GM18858 (cell line): Measurements from ENCODE around the gene MLLT11.
"Not testable (repeated sequence)": the region's sequence is repeated elsewhere in the genome, so short reads cannot be mapped to it uniquely, and the experiment has no call there.

Source experiments
- ATAC-seq: cut with Tn5 transposase; IDR thresholded peaks from one replicate; pipeline ENCODE4 v1.9.1; 2021; ENCODE audit not compliant: unreplicated experiment

Gene MLLT11

DNA sequence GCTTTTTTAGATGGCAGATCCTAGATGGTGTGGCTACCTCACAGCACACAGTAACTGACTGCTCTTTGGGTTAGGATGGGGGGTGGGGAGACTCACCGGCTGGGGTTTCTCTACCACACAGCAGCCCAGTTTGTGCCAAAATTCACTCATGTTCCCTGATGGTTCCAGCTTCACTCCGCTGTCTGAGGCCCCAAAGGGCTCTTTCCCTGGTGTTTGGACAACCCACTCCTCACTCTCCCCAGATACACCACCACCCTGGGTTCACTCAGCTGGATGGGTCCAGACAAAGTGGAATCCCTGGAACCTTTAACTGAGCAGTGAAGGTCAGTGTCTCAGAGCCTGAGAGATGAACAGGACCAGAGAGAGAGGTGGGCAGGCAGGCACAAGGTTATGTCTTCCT, 4.6 kb upstream of the MLLT11 start:
- no peak for ATAC-seq

DNA sequence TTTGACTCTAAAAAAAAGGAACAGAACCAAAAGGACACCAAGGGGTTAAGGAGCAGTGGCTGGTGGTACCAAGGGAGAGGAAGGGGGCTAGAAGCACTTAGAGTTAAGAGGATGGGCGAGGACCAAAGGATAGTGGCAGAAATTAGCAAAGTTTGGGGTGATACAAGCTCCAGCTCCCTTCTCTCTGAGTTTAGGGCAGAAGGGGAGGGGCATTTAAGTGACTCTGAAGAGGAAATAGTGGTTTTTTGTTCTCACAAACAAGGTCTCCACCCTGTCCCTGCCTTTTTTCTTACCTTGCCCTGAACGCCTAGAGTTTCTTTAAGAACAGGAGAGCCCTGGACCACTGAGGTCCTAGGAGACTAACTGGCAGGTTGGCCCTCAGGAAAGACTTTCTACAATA, 4.0 kb upstream of the MLLT11 start:
- ATAC-seq = no peak

- no peak for ATAC-seq
Measured at GRCh38 chr1:151058692-151059091, 1.5 kb upstream of the MLLT11 start.

DNA sequence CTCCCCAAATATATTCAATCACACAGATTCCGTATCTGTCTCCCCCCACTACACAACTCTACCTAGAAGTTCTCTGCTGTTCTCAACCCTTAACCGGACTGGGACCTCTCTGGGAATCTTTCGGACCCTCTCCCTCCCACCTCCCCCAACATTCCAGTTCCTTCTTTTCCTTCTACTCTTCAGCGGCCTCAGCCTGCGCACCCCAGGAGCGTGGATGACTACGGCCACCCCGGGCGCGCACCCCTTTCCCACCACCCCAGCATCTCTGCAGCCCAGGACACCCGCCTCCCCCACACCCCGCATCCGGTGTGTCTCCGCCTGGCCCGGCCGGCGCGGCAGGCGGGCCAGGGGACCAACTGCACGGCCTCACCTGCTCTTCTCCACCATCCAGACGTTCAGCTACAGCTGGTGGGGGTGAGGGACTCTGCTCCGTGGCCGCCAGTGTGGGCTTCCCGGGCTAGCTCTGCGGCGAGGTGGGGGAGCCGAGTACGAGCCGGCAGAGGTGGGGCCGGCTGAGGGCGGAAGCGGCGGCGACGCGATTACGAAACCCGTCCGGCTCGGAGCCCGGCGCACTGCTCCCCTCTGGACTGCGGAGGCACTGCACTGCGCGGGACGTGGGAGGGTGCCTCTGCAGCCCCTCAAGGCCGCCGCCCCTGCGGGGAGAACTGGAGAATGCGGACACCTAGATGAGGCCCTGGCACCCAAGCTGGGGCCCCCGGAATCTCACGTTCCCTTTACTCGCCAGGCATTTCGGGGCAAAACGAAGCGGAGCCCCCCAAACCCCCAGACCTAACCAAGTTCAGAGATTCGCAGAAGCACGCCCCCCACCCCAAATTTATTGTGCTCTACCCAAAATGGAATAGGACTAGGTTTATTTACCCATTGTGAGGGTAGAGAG, 839 bp upstream of the MLLT11 start, which contains the start of gene CDC42SE1:
CDC42SE1 (minus strand) TSS at position 514 of the 898 bp plus-strand sequence. CDS start 3,892 bp downstream, outside the sequence.
- peak; percentile 68 for ATAC-seq

DNA sequence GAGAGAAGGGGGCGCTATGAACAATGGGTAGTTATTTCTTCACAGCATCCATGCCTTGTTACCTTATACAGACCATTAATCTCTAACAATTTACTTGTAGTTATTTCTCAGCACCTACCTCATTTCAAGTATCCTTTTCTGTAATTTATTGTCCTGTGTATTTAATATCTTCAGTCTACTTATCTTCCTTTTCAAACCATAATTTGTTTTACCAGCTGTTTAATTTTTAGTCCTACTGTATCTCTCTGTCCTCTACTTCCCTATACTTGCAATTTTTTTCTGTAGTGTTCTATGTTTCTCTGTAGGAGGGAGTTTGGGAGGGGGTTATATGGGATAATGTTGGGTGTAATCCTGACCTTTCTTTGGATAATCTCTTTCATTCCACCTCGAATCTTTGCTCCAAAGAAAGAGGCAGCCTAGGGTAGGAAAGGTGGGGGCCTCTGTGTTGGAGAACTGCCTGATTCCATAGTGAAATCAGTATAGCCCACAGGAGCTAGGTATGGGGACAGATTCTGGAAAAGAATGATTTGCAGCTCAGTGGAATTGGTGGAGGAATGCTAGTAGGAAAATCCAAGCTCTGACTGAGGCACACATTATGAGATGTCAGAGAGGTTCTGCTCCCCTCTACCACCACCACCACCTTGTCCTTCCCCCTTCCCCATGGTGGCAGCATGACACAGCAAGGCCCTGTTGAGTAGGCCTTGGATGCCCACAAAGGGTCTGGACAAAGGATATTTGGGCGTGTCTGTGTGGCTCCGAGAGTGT, 642 bp downstream of the MLLT11 start:
- ATAC-seq = no peak

DNA sequence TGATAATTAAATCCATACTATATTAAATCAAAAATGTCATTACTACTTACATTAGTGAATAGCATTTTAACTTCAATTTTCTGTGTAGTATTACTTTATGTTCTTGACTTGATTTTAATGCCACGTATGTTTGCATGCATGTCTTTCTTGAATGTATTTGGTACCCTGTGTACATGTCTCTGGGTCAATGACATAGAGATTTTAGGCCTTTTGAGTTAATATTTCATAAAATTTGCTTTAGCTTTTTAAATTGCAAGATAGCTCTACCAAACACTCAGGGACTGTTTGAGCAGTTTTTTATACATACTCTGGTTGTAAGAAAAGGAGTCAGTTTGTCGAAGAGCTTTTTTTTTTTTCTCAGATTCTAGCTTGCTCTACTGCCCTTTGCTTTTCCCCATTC, 1.5 kb downstream of the MLLT11 start:
- no peak for ATAC-seq

DNA sequence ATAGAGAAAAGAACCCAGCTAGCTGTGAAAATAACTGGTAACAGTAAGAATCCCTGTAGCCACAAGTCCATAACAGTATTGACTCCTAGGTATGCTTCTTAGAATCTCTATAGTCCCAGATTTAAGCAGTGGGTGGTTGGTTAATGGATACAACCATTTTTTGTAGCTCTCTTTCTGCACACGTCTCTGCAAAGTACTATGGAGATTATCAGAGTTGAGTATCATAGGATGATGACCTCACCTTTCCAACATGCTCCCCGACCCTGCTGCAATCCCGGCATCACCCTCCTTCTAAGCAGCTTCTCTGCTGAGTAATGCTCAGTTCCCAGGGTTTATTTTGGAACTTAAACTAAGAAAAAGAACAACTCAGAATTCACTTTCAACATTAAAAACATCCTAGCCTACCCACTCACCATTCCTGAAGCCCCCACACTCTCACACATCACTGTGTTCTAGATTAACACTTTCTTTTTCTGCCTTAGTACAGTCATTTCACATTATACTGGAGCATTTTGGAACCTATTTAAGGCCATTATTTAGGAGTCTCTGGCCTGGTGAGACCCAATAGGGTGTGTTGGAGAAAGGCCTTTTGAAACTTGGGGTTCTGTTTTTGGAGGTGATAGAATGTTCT, 2.7 kb downstream of the MLLT11 start:
- ATAC-seq = no peak

DNA sequence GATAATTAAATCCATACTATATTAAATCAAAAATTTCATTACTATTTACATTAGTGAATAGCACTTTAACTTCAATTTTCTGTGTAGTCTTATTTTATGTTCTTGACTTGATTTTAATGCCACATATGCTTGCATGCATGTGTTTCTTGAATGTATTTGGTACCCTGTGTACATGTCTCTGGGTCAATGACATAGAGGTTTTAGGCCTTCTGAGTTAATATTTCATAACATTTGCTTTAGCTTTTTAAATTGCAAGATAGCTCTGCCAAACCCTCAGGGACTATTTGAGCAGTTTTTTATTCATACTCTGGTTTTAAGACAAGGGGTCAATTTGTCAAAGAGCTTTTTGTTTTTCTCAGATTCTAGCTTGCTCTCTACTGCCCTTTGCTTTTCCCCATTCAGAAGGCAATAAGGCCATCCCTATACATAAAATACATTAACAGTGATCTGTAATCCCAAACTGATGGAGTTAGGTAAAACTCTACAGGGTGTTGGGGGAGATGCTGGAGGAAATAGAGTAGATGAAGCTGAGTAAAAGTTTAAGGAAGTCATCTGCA, 5.0 kb downstream of the MLLT11 start:
- ATAC-seq = no peak

DNA sequence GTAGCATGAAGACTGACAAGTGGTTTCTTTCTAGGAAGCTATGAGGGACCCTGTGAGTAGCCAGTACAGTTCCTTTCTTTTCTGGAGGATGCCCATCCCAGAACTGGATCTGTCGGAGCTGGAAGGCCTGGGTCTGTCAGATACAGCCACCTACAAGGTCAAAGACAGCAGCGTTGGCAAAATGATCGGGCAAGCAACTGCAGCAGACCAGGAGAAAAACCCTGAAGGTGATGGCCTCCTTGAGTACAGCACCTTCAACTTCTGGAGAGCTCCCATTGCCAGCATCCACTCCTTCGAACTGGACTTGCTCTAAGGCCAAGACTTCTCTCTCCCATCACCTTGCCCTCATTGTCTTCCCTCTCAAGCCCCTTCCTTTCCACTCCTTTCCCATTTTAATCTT, 7.0 kb downstream of the MLLT11 start:
- no peak for ATAC-seq

GRCh38 chr1:151069103-151069486, 8.9 kb downstream of the MLLT11 start:
- ATAC-seq = no peak

DNA sequence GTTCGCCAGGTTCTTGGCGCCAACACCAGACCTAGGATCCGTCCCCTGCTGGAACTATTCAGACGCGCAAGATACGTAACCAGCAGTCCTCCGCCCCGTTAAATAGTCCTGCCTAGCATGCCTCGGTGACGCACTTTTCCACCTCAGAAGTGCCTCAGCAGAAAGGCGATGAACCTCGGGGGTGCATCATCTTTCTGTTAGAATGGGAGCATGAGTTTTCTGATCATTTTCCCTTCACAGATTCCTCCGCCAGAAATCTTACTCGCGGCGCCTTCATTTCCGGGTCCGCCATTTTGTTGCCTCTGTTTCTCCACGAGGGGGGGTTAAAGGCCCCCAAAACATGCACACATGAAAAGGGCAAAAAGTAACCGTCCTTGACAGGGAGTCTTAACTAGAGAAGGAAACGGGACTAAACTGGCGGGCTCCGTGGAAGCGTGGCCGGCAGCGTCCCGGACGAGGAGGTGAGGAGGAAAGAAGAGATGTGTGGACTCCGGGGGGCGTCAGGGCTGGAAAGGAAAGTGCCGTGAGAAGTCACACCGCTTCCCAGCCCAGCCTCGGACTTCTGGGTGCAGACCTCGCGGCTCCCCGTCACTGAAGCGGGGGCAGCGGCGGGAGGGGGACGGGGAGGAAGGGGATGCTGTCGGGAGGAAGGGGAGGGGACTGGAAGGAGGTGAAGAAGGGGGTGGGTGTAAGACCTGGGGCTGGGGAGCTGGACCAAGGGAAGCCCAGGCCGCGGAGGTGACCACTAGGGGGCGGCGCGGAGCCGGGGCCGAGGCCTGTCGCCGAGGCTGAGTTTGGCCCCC, 10.5 kb downstream of the MLLT11 start, which contains the start of gene GABPB2:
GABPB2 (plus strand) TSS at position 288 of the 803 bp plus-strand sequence. CDS start 17,429 bp downstream, outside the sequence.
- ATAC-seq = no peak

- no peak for ATAC-seq
Measured at GRCh38 chr1:151072224-151072623, 12.0 kb downstream of the MLLT11 start.

- ATAC-seq = no peak
Measured at GRCh38 chr1:151085953-151086559, 25.9 kb downstream of the MLLT11 start.

GRCh38 chr1:151097426-151097825, 37.2 kb downstream of the MLLT11 start:
- ATAC-seq = not testable (repeated sequence)

GRCh38 chr1:151098126-151098525, 37.9 kb downstream of the MLLT11 start:
- ATAC-seq = no peak

GRCh38 chr1:151104630-151105029, 44.4 kb downstream of the MLLT11 start:
- ATAC-seq = no peak

DNA sequence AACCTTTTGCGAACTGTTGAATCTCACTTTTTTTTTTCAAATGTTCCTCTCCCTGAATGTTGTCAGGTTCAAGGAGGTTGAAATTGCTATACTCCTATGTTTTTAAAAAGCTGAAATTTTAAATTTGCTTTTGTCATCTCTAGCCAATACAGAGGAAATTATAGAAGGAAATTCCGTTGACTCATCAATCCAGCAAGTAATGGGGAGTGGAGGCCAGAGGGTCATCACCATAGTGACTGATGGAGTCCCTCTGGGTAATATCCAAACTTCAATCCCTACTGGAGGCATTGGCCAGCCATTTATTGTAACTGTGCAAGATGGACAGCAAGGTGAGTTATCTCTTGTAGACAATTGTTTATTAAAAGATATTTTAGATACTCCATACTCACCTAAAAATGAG, 46.7 kb downstream of the MLLT11 start:
- ATAC-seq = no peak

GRCh38 chr1:151108331-151108730, 48.1 kb downstream of the MLLT11 start:
- ATAC-seq = no peak

- no peak for ATAC-seq
Measured at GRCh38 chr1:151113877-151114276, 53.7 kb downstream of the MLLT11 start.
